Measurements from ENCODE around the gene PSMB2. TPM values are rescaled to one million over a fixed set of nuclear protein-coding genes. Genes with fewer than 3 reads are reported as not detected.
A peak's percentile ranks its signal among the peaks of the same experiment; 100 is the strongest.

Gene PSMB2
- total RNA-seq, 1 experiment from 2014 or later = 82.6 TPM

- POLR2A ChIA-PET = interaction anchor here (1.5 to 2.1 kb wide), 2 partner anchors 118 to 200 kb away, joined by 5 read pairs; partner anchors contain the start of gene CLSPN
- Mint-ChIP-seq H3K27ac (ENCODE audit: low read depth, unreplicated experiment) (no peak overlapping the region), H3K9me3 (ENCODE audit: unreplicated experiment) (no peaks in the 10 kb centered on the region), H3K4me3 (ENCODE audit: unreplicated experiment) (no peak overlapping the region), H3K36me3 (ENCODE audit: insufficient read depth, unreplicated experiment) (peaks cover 1% of the 10 kb centered on the region), H3K4me1 (ENCODE audit: insufficient read depth, unreplicated experiment) (peaks cover 18% of the 10 kb centered on the region), H3K27me3 (ENCODE audit: insufficient read depth, unreplicated experiment) (peaks cover 9% of the 10 kb centered on the region)
- BruUV-seq (replicated peaks) = no TSS peak
- CTCF ChIA-PET = interaction anchor here (0.6 to 9.2 kb wide), 7 partner anchors 14 to 211 kb away, joined by 3 to 177 read pairs (median 11); no protein-coding TSS in a partner anchor
- no peak for DNase-seq (ENCODE audit: unreplicated experiment)
- intact Hi-C loops (cut with micrococcal nuclease) = loop anchor here (1.0 to 5.0 kb wide), 4 partner anchors 72 to 204 kb away; partner anchors contain the start of gene PSMB2
- no peak for TF ChIP-seq CTCF (IDR thresholded peaks at IDR 0.05; ENCODE audit: unreplicated experiment)
Measured at GRCh38 chr1:35569936-35570335, 71.4 kb downstream of the PSMB2 start.

- TF ChIP-seq CTCF (IDR thresholded peaks at IDR 0.05; ENCODE audit: unreplicated experiment) = peak; percentile 78
- BruUV-seq (replicated peaks) = no TSS peak
- H3K36me3 Mint-ChIP-seq (ENCODE audit: insufficient read depth, unreplicated experiment) = peaks cover 6% of the 10 kb centered on the region
- H3K9me3 Mint-ChIP-seq (ENCODE audit: unreplicated experiment) = no peaks in the 10 kb centered on the region
- POLR2A ChIA-PET = interaction anchor here (0.8 to 3.0 kb wide), 7 partner anchors 13 to 201 kb away, joined by 3 to 26 read pairs (median 3); partner anchors contain the start of genes CLSPN, KIAA0319L and NCDN
- CTCF ChIA-PET = interaction anchor here (0.6 to 9.2 kb wide), 38 partner anchors 11 to 1409 kb away, joined by 3 to 177 read pairs (median 4); partner anchors contain the start of genes C1orf216, CLSPN and KIAA0319L
- no peak overlapping the region for H3K27ac Mint-ChIP-seq (ENCODE audit: low read depth, unreplicated experiment)
- H3K27me3 Mint-ChIP-seq (ENCODE audit: insufficient read depth, unreplicated experiment) = peaks cover 9% of the 10 kb centered on the region
- peak; percentile 77 for DNase-seq (ENCODE audit: unreplicated experiment)
- intact Hi-C loops (cut with micrococcal nuclease) = loop anchor here (1.0 to 5.0 kb wide), 4 partner anchors 73 to 205 kb away; partner anchors contain the start of gene PSMB2
- peaks cover 27% of the 10 kb centered on the region for H3K4me1 Mint-ChIP-seq (ENCODE audit: insufficient read depth, unreplicated experiment)
- no peak overlapping the region for H3K4me3 Mint-ChIP-seq (ENCODE audit: unreplicated experiment)
Measured at GRCh38 chr1:35568975-35569395, 72.3 kb downstream of the PSMB2 start.

GRCh38 chr1:35567947-35568558 lies 73.3 kb downstream of the PSMB2 start:
- no peak for TF ChIP-seq CTCF (IDR thresholded peaks at IDR 0.05; ENCODE audit: unreplicated experiment)
- DNase-seq (ENCODE audit: unreplicated experiment) = no peak
- H3K4me1 Mint-ChIP-seq (ENCODE audit: insufficient read depth, unreplicated experiment) = peaks cover 28% of the 10 kb centered on the region
- no peaks in the 10 kb centered on the region for H3K9me3 Mint-ChIP-seq (ENCODE audit: unreplicated experiment)
- peaks cover 9% of the 10 kb centered on the region for H3K27me3 Mint-ChIP-seq (ENCODE audit: insufficient read depth, unreplicated experiment)
- BruUV-seq (replicated peaks) = no TSS peak
- intact Hi-C loops (cut with micrococcal nuclease) = loop anchor here (5.0 kb wide), 1 partner anchor 74 kb away; the partner anchor contains the start of gene PSMB2
- CTCF ChIA-PET = interaction anchor here (0.6 to 9.2 kb wide), 31 partner anchors 10 to 251 kb away, joined by 3 to 177 read pairs (median 4); partner anchors contain the start of genes C1orf216, CLSPN and KIAA0319L
- H3K36me3 Mint-ChIP-seq (ENCODE audit: insufficient read depth, unreplicated experiment) = peaks cover 6% of the 10 kb centered on the region
- H3K27ac Mint-ChIP-seq (ENCODE audit: low read depth, unreplicated experiment) = no peak overlapping the region
- POLR2A ChIA-PET = interaction anchor here (0.7 to 3.0 kb wide), 6 partner anchors 12 to 202 kb away, joined by 3 to 26 read pairs (median 7); partner anchors contain the start of genes CLSPN, KIAA0319L and NCDN
- H3K4me3 Mint-ChIP-seq (ENCODE audit: unreplicated experiment) = no peak overlapping the region

GRCh38 chr1:35565742-35566133 lies 75.6 kb downstream of the PSMB2 start:
- no peaks in the 10 kb centered on the region for H3K27me3 Mint-ChIP-seq (ENCODE audit: insufficient read depth, unreplicated experiment)
- H3K4me3 Mint-ChIP-seq (ENCODE audit: unreplicated experiment) = no peak overlapping the region
- ChIA-PET CTCF (interaction anchor here (0.6 to 9.2 kb wide), 9 partner anchors 28 to 214 kb away, joined by 3 to 177 read pairs (median 6); no protein-coding TSS in a partner anchor), POLR2A (interaction anchor here (1.1 to 2.4 kb wide), 3 partner anchors 9 to 116 kb away, joined by 3 to 9 read pairs (median 4); partner anchors contain the start of genes KIAA0319L and NCDN)
- TF ChIP-seq CTCF (IDR thresholded peaks at IDR 0.05; ENCODE audit: unreplicated experiment) = no peak
- H3K9me3 Mint-ChIP-seq (ENCODE audit: unreplicated experiment) = no peaks in the 10 kb centered on the region
- peaks cover 21% of the 10 kb centered on the region for H3K36me3 Mint-ChIP-seq (ENCODE audit: insufficient read depth, unreplicated experiment)
- no peak for DNase-seq (ENCODE audit: unreplicated experiment)
- H3K27ac Mint-ChIP-seq (ENCODE audit: low read depth, unreplicated experiment) = no peak overlapping the region
- no TSS peak for BruUV-seq (replicated peaks)
- peaks cover 35% of the 10 kb centered on the region for H3K4me1 Mint-ChIP-seq (ENCODE audit: insufficient read depth, unreplicated experiment)
- intact Hi-C loops (cut with micrococcal nuclease) = loop anchor here (2.0 to 5.0 kb wide), 2 partner anchors 77 to 363 kb away; partner anchors contain the start of gene PSMB2
